ENCODE results near the gene WNK1. TPM values are rescaled to one million over a fixed set of nuclear protein-coding genes. Genes with fewer than 3 reads are reported as not detected.
"Not testable (repeated sequence)": the region's sequence is repeated elsewhere in the genome, so short reads cannot be mapped to it uniquely, and the experiment has no call there.

The WNK1 gene
- total RNA-seq, 4 donors from 2014 or later, result 273 to 518 (median 346) TPM

DNA sequence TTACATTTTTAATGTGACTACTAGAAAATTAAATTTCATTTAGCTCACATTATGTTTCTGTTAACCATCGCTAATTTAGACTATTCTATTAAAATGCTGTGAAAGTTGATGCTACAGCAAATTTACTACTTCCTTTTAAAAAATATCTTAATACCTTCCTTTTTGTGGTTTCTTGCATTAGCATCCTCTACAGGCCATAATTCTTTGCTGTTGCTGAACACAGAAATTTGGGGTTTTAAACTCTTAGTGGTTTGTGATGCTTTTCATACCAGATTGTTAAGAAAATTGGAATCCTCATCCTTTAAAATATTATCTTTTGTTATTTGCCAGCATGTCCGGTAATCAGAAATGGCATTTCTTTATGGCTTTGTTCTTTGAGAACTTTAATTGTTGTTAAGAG is 18.1 kb downstream of the WNK1 start:
- TF ChIP-seq, protein P1, sequence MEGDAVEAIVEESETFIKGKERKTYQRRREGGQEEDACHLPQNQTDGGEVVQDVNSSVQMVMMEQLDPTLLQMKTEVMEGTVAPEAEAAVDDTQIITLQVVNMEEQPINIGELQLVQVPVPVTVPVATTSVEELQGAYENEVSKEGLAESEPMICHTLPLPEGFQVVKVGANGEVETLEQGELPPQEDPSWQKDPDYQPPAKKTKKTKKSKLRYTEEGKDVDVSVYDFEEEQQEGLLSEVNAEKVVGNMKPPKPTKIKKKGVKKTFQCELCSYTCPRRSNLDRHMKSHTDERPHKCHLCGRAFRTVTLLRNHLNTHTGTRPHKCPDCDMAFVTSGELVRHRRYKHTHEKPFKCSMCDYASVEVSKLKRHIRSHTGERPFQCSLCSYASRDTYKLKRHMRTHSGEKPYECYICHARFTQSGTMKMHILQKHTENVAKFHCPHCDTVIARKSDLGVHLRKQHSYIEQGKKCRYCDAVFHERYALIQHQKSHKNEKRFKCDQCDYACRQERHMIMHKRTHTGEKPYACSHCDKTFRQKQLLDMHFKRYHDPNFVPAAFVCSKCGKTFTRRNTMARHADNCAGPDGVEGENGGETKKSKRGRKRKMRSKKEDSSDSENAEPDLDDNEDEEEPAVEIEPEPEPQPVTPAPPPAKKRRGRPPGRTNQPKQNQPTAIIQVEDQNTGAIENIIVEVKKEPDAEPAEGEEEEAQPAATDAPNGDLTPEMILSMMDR (IDR thresholded peaks at IDR 0.05), result no peak
- TF ChIP-seq POLR2A (IDR thresholded peaks at IDR 0.05), result no peak
- no peak for DNase-seq (ENCODE audit: low spot score in 2 of 2)
- no peak overlapping the region for H3K4me3 ChIP-seq (ENCODE audit: low read depth, poor library complexity, severe bottlenecking)
- WGBS, 2 donors, result 68 to 75% methylated on average over 2 of the region's 2 CpGs
- intact Hi-C loops (cut with DNase I; ENCODE audit: low total_unique reads), result no loop called here

DNA sequence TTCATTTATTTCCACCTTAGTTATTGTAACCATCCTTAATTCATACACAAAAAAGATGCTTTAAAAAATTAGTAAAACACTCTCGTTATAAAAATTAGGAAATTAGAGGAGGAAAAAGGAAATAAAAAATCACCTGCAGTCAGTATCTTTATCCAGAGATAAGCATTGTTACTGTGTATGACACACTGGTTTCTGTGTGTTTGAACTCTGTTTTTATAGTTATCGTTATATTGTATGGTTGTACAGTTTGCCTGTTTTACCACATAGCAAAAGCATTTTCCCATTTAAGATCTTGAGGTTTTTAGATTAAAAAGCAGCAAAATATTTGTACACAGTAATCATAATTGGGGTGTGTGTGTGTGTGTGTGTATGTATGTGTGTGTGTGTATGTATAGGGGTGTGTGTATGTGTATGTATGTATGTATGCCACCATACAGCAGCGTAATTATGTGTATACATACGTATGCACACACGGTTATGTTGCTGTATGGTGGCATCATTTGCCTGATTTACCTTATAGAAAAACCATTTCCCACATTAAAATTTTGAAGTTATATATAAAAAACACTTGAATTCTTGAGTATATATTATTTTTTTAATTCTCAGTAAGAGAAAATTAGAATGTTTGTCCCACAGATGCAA is 19.8 kb downstream of the WNK1 start:
- intact Hi-C loops (cut with DNase I; ENCODE audit: low total_unique reads), result no loop called here
- WGBS, 2 donors, result 88 to 91% methylated on average over 5 of the region's 5 CpGs
- H3K4me3 ChIP-seq (ENCODE audit: low read depth, poor library complexity, severe bottlenecking), result no peak overlapping the region
- no peak for TF ChIP-seq POLR2A (IDR thresholded peaks at IDR 0.05)
- TF ChIP-seq, protein P1 (IDR thresholded peaks at IDR 0.05), result no peak
- DNase-seq (ENCODE audit: low spot score in 2 of 2), result no peak

DNA sequence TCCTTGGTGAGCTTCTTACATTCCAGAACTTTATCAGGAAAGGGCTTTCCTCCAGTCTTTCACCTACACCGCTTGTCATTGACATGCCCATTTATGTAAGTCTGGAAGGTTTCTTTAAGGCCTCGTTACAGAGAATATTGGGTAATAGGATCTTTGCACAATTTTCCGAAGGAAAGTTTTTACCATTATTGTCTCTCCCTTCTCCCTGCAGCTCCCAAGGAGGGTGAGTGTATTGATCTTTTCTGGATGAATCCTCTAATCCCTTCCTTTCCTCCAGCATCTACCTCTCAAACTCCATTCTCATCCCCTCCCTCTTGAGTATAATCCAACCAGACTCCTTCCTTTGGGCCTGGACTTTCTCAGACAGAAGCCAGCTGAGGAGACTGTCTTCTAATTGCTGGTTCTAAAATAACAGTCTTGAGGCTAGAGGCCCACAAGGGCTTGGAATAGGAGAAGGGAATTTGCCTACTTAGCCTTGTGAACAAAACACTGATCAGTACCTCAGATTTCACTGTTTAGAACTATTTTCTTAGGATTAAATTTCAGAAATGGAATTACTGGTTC is 21.8 kb downstream of the WNK1 start:
- WGBS, 2 donors, result 46 to 50% methylated on average over 3 of the region's 3 CpGs
- intact Hi-C loops (cut with DNase I; ENCODE audit: low total_unique reads), result no loop called here
- TF ChIP-seq POLR2A (IDR thresholded peaks at IDR 0.05), result no peak
- TF ChIP-seq, protein P1 (IDR thresholded peaks at IDR 0.05), result no peak
- no peak for DNase-seq (ENCODE audit: low spot score in 2 of 2)
- no peak overlapping the region for H3K4me3 ChIP-seq (ENCODE audit: low read depth, poor library complexity, severe bottlenecking)

DNA sequence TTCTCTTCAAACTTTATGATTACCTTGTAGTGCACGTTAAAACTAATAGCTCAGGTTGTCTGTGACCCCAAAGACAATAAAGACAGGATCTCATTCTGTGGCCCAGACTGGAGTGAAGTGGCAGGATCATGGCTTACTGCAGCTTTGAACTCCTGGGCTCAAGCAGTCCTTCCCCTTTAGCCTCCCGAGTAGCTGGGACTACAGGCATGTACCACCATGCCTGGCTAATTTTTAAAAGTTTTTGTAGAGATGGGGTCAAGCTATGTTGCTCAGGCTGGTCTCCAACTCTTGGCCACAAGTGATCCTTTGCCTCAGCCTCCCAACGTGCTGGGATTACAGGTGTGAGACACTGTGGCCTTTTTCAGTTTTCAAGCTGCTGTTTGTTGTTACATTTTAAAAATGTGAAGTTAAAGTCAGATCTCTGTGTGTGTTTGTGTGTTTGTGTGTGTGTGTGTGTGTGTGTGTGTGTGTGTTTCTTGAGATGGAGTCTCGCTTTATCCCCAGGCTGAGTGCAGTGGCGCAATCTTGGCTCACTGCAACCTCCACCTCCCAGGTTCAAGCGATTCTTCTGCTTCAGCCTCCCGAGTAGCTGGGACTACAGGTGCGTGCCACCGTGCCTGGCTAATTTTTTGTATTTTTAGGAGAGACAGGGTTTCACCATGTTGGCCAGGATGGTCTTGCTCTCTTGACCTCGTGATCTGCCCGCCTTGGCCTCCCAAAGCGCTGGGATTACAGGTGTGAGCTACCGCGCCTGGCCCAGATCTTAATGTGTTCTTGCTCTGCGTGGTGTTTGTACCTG is 23.8 kb downstream of the WNK1 start:
- DNase-seq (ENCODE audit: low spot score in 2 of 2); intact Hi-C loops (cut with DNase I; ENCODE audit: low total_unique reads); H3K4me3 ChIP-seq (ENCODE audit: low read depth, poor library complexity, severe bottlenecking): not testable (repeated sequence)
- WGBS, 2 donors, result 90 to 91% methylated on average over 15 of the region's 15 CpGs

DNA sequence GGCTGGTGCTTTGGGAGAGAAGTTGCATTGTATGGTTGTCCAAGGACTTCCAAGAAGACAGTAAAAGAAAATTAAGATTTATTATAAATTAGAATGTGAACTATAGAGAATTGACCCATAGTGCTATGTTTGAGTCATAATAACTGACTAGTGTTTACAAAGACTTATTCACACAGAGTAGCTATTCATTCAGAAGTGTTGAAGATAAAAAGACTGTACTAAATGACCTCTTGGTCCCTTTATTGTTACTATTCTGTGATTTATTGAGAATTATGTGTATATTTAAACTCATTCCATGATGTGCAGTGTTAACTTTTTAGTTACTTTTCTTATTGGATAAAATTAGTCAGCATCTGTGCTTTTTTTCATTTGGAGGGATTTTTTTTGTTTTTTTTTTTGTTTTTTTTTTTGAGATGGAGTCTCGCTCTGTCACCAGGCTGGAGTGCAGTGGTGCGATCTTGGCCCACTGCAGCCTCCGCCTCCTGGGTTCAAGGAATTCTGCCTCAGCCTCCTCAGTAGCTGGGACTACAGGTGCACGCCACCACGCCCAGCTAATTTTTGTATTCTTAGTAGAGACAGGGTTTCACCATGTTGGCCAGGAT is 24.5 kb downstream of the WNK1 start:
- DNase-seq (ENCODE audit: low spot score in 2 of 2); intact Hi-C loops (cut with DNase I; ENCODE audit: low total_unique reads); H3K4me3 ChIP-seq (ENCODE audit: low read depth, poor library complexity, severe bottlenecking): not testable (repeated sequence)
- WGBS, 2 donors, result 93 to 94% methylated on average over 5 of the region's 5 CpGs

DNA sequence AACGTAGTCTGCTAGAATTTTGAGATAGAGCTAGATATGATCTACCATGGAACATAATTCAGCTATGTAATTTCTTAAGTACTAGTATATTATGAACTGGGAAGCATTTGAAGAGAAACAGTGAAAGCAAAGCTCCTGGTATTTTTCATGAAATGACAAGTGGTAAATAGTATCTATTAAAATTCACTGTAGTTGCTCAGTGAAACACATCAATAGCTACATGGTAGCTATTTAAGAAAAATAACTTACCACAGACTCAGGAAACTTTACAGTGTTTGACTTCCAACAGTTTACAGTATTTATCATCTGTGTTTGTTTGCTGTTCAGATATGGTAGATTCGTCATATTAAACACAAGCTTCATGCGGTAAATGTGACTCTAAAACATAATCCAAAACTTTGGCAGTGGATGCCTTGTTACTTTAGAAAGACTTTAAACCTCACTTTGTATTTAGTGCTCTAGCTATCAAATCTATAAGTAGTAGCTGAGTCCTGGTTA is 25.2 kb downstream of the WNK1 start:
- intact Hi-C loops (cut with DNase I; ENCODE audit: low total_unique reads), result no loop called here
- WGBS, 2 donors, result 87 to 91% methylated on average over 3 of the region's 3 CpGs
- DNase-seq (ENCODE audit: low spot score in 2 of 2), result no peak
- no peak overlapping the region for H3K4me3 ChIP-seq (ENCODE audit: low read depth, poor library complexity, severe bottlenecking)
- TF ChIP-seq, protein P1 (IDR thresholded peaks at IDR 0.05), result no peak
- no peak for TF ChIP-seq POLR2A (IDR thresholded peaks at IDR 0.05)

Data from lower leg skin (tissue), 4 donors.